DMS114 treated with DMSO at 0.1 percent for 48 hours (cell line): ENCODE data around the gene BBOF1.

Experiments used
- DNase-seq: peaks from one replicate; lab custom pipeline; 2025; ENCODE audit not compliant: unreplicated experiment; lab: John Stamatoyannopoulos, UW

BBOF1 gene

GRCh38 chr14:74022346-74022745, 3.2 kb downstream of the BBOF1 start:
- DNase-seq, result no peak

- DNase-seq, result no peak
Measured at GRCh38 chr14:74029136-74029535, 10.0 kb downstream of the BBOF1 start.

GRCh38 chr14:74034572-74034971, 15.4 kb downstream of the BBOF1 start:
- DNase-seq, result no peak

- DNase-seq, result no peak
Measured at GRCh38 chr14:74035556-74035955, 16.4 kb downstream of the BBOF1 start.

- DNase-seq, result peak; percentile 68
Measured at GRCh38 chr14:74038020-74038859, 19.1 kb downstream of the BBOF1 start.

- DNase-seq, result no peak
Measured at GRCh38 chr14:74042296-74042695, 23.1 kb downstream of the BBOF1 start.

GRCh38 chr14:74045522-74045921, 26.4 kb downstream of the BBOF1 start:
- DNase-seq, result no peak

- DNase-seq, result no peak
Measured at GRCh38 chr14:74048281-74048680, 29.1 kb downstream of the BBOF1 start.

GRCh38 chr14:74049876-74050495, 30.8 kb downstream of the BBOF1 start:
- DNase-seq, result no peak

- no peak for DNase-seq
Measured at GRCh38 chr14:74062809-74063150, 43.6 kb downstream of the BBOF1 start.

GRCh38 chr14:74064426-74064825, 45.3 kb downstream of the BBOF1 start:
- DNase-seq, result no peak

GRCh38 chr14:74064883-74065282, 45.7 kb downstream of the BBOF1 start:
- DNase-seq, result no peak

GRCh38 chr14:74065746-74066575, 46.8 kb downstream of the BBOF1 start:
- no peak for DNase-seq

- no peak for DNase-seq
Measured at GRCh38 chr14:74077401-74077800, 58.3 kb downstream of the BBOF1 start.

GRCh38 chr14:74080820-74081460, 61.8 kb downstream of the BBOF1 start:
- no peak for DNase-seq

GRCh38 chr14:74081491-74081890, 62.3 kb downstream of the BBOF1 start:
- DNase-seq, result no peak

- no peak for DNase-seq
Measured at GRCh38 chr14:74083161-74083560, 64.0 kb downstream of the BBOF1 start.

- no peak for DNase-seq
Measured at GRCh38 chr14:74083784-74084276, 64.7 kb downstream of the BBOF1 start.

- DNase-seq, result peak; percentile 100
Measured at GRCh38 chr14:74084277-74085046, 65.3 kb downstream of the BBOF1 start, which contains the start of the genes ALDH6A1 and LIN52. Gene ALDH6A1, minus strand, starts transcription at chr14:74084453. Its CDS starts 59 bp downstream, at chr14:74084394. Gene LIN52, plus strand, starts transcription at chr14:74084956. Its CDS starts 19 bp downstream, at chr14:74084975.

- no peak for DNase-seq
Measured at GRCh38 chr14:74085047-74085637, 66.0 kb downstream of the BBOF1 start.
